GM23338 (cell line): ENCODE measurements around the gene MCU. TPM values are rescaled to one million over a fixed set of nuclear protein-coding genes. Genes with fewer than 3 reads are reported as not detected.
A peak's percentile ranks its signal among the peaks of the same experiment; 100 is the strongest.

Experiments
- ATAC-seq: fragments of 200-7000 bp; cut with Tn5 transposase; 3 replicates; pipeline ENCODE4 v1.9.1; 2020
- DNase-seq: peaks from one replicate; pipeline ENCODE4 v3.0.0-alpha.2; 2015; ENCODE audit warnings: low spot score
- H2AFZ ChIP-seq: fragments of 200-600 bp; sonication (generic); 2 replicates; pipeline ENCODE4 v1.8.0; 2016; ENCODE audit warnings: antibody characterized with exemption, mild to moderate bottlenecking, moderate library complexity
- H3F3A ChIP-seq: fragments of 200-600 bp; sonication (generic); replicated peaks from 2 replicates; pipeline ENCODE4 v1.8.0; 2017; ENCODE audit warnings: antibody characterized with exemption, mixed run types, low read depth
- H3K27ac ChIP-seq: fragments of 200-600 bp; sonication (generic); 2 replicates; pipeline ENCODE4 v1.6.1; 2016; ENCODE audit warnings: low read depth
- H3K27me3 ChIP-seq: fragments of 200-600 bp; sonication (generic); 2 replicates; pipeline ENCODE4 v1.8.0; 2016; ENCODE audit warnings: mild to moderate bottlenecking, mixed run types, moderate library complexity; ENCODE audit not compliant: insufficient read depth
- H3K36me3 ChIP-seq: fragments of 200-600 bp; sonication (generic); 2 replicates; pipeline ENCODE4 v1.8.0; 2016; ENCODE audit warnings: mild to moderate bottlenecking; ENCODE audit not compliant: insufficient read depth
- H3K4me1 ChIP-seq: fragments of 200-600 bp; sonication (generic); 2 replicates; pipeline ENCODE4 v1.8.0; 2016; ENCODE audit warnings: mild to moderate bottlenecking, moderate library complexity; ENCODE audit not compliant: insufficient read depth
- H3K4me2 ChIP-seq: fragments of 200-600 bp; sonication (generic); 2 replicates; pipeline ENCODE4 v1.7.1; 2017; ENCODE audit warnings: mixed run types
- H3K4me3 ChIP-seq: fragments of 200-600 bp; sonication (generic); 2 replicates; pipeline ENCODE4 v1.6.1; 2016; ENCODE audit warnings: mixed run types
- H3K79me2 ChIP-seq: fragments of 200-600 bp; sonication (generic); replicated peaks from 2 replicates; pipeline ENCODE4 v1.8.0; 2017; ENCODE audit warnings: mild to moderate bottlenecking; ENCODE audit not compliant: insufficient read depth
- H3K9me2 ChIP-seq: fragments of 200-600 bp; sonication (generic); 2 replicates; pipeline ENCODE4 v1.8.0; 2017; ENCODE audit not compliant: insufficient read depth
- H4K20me1 ChIP-seq: fragments of 200-600 bp; sonication (generic); replicated peaks from 2 replicates; pipeline ENCODE4 v1.8.0; 2017; ENCODE audit warnings: mild to moderate bottlenecking; ENCODE audit not compliant: insufficient read depth
- H3K27ac Mint-ChIP-seq: 2 replicates; pipeline ENCODE4 v1.8.0; 2020; ENCODE audit warnings: inconsistent platforms, mild to moderate bottlenecking, moderate library complexity, mixed read lengths
- H3K27me3 Mint-ChIP-seq: 3 replicates; pipeline ENCODE4 v1.8.0; 2022; ENCODE audit warnings: low read depth, mild to moderate bottlenecking, moderate library complexity, mixed read lengths, inconsistent platforms; ENCODE audit not compliant: insufficient read depth, poor library complexity
- H3K36me3 Mint-ChIP-seq: 3 replicates; pipeline ENCODE4 v1.8.0; 2021; ENCODE audit warnings: low read depth, mild to moderate bottlenecking, inconsistent platforms, moderate library complexity, mixed read lengths
- H3K4me1 Mint-ChIP-seq: 3 replicates; pipeline ENCODE4 v1.8.0; 2020; ENCODE audit warnings: mild to moderate bottlenecking, inconsistent platforms, mixed read lengths
- H3K4me3 Mint-ChIP-seq: 3 replicates; pipeline ENCODE4 v1.8.0; 2021; ENCODE audit warnings: moderate library complexity, mild to moderate bottlenecking, inconsistent platforms, mixed read lengths
- H3K9me3 Mint-ChIP-seq: 3 replicates; pipeline ENCODE4 v1.8.0; 2020; ENCODE audit warnings: moderate library complexity, mild to moderate bottlenecking, inconsistent platforms, mixed read lengths
- ETS1 ChIP-seq: IDR thresholded peaks from 2 replicates; pipeline ENCODE4 v1.6.1; 2016; ENCODE audit warnings: antibody characterized with exemption
- EZH2phosphoT487 ChIP-seq: fragments of 200-600 bp; sonication (generic); IDR thresholded peaks from one replicate; pipeline ENCODE4 v1.8.1; 2018; ENCODE audit warnings: antibody characterized with exemption; ENCODE audit not compliant: unreplicated experiment
- JUNB ChIP-seq: IDR thresholded peaks from one replicate; pipeline ENCODE4 v1.6.1; 2016; ENCODE audit warnings: antibody characterized with exemption; ENCODE audit not compliant: unreplicated experiment
- NANOG ChIP-seq: IDR thresholded peaks from 2 replicates; pipeline ENCODE4 v1.6.1; 2016; ENCODE audit warnings: antibody characterized with exemption, borderline replicate concordance
- STAT1 ChIP-seq: IDR thresholded peaks from one replicate; pipeline ENCODE4 v1.6.1; 2016; ENCODE audit warnings: antibody characterized with exemption; ENCODE audit not compliant: unreplicated experiment
- ZNF114 ChIP-seq: fragments of 250-450 bp; sonication (Bioruptor Pico); IDR thresholded peaks from 2 replicates; pipeline ENCODE4 v1.5.0; 2020; ENCODE audit warnings: mild to moderate bottlenecking, moderate library complexity
- ZNF462 ChIP-seq: fragments of 250-450 bp; sonication (Bioruptor Pico); IDR thresholded peaks from 2 replicates; pipeline ENCODE4 v1.5.0; 2020; ENCODE audit warnings: mild to moderate bottlenecking, moderate library complexity
- polyA plus RNA-seq: library from polyadenylated mRNA; unstranded; fragments of >200 nt; fragmentation: Nextera tagmentation; extraction: Ambion mirVana; gene quantifications from 2 replicates; pipeline ENCODE4 v1.2.1, GENCODE V29; 2016
- total RNA-seq: library from RNA; depleted of rRNA; stranded (reverse); fragments of >200 nt; shearing (Covaris generic); gene quantifications from 2 replicates; pipeline ENCODE4 v1.2.3, GENCODE V29; 2014
- TF ChIP-seq, protein P1 (sequence below): IDR thresholded peaks from one replicate; pipeline ENCODE4 v1.6.1; 2018; ENCODE audit warnings: antibody characterized with exemption; ENCODE audit not compliant: unreplicated experiment

Gene MCU
- total and polyA plus RNA-seq, 2 experiments from 2014 or later = 41.8 to 68.2 TPM

DNA sequence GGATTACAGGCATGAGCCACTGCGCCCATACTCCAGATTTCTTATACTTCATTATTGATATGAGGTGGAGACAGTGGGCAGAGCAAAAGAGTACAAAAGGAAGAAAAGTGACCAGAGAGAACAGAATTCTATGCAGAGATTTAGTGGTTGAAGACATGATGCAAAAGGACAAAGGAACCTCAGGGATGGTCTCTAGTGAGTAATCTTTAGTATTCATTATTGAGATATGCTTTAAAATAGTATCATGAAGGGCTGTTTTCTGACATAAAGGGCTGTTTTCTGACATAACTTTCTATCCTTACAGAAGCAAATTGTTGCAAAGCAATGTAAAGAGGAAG is 120.4 kb downstream of the MCU start (continued):
- TF ChIP-seq NANOG (no peak), ETS1 (no peak)

- Mint-ChIP-seq H3K9me3 (no peaks in the 10 kb centered on the region), H3K4me3 (no peak overlapping the region), H3K4me1 (peaks cover 13% of the 10 kb centered on the region), H3K27me3 (no peaks in the 10 kb centered on the region), H3K27ac (peak overlapping the region; percentile 47; the same call in 1 of the 2 replicates), H3K36me3 (no peaks in the 10 kb centered on the region)
- Histone ChIP-seq H2AFZ (no peak overlapping the region), H3K79me2 (peaks cover 11% of the 10 kb centered on the region), H3K27ac (no peak overlapping the region), H3K4me3 (no peak overlapping the region), H3F3A (no peaks in the 10 kb centered on the region), H3K4me2 (no peak overlapping the region), H3K9me2 (peaks cover 3% of the 10 kb centered on the region; the same call in 1 of the 2 replicates), H3K27me3 (no peaks in the 10 kb centered on the region), H4K20me1 (no peaks in the 10 kb centered on the region), H3K36me3 (no peaks in the 10 kb centered on the region), H3K4me1 (peaks cover 15% of the 10 kb centered on the region; the same call in 1 of the 2 replicates)
- ATAC-seq (no peak), DNase-seq (no peak)
- TF ChIP-seq, protein P1, sequence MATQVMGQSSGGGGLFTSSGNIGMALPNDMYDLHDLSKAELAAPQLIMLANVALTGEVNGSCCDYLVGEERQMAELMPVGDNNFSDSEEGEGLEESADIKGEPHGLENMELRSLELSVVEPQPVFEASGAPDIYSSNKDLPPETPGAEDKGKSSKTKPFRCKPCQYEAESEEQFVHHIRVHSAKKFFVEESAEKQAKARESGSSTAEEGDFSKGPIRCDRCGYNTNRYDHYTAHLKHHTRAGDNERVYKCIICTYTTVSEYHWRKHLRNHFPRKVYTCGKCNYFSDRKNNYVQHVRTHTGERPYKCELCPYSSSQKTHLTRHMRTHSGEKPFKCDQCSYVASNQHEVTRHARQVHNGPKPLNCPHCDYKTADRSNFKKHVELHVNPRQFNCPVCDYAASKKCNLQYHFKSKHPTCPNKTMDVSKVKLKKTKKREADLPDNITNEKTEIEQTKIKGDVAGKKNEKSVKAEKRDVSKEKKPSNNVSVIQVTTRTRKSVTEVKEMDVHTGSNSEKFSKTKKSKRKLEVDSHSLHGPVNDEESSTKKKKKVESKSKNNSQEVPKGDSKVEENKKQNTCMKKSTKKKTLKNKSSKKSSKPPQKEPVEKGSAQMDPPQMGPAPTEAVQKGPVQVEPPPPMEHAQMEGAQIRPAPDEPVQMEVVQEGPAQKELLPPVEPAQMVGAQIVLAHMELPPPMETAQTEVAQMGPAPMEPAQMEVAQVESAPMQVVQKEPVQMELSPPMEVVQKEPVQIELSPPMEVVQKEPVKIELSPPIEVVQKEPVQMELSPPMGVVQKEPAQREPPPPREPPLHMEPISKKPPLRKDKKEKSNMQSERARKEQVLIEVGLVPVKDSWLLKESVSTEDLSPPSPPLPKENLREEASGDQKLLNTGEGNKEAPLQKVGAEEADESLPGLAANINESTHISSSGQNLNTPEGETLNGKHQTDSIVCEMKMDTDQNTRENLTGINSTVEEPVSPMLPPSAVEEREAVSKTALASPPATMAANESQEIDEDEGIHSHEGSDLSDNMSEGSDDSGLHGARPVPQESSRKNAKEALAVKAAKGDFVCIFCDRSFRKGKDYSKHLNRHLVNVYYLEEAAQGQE = no peak
These were observed 120.9 kb downstream of the MCU start for GRCh38 chr10:72812753-72813430.

GRCh38 chr10:72814099-72814790 is 122.3 kb downstream of the MCU start:
- H3K27me3 Mint-ChIP-seq = no peaks in the 10 kb centered on the region
- ATAC-seq (no peak), DNase-seq (no peak)
- H3K79me2 ChIP-seq = peaks cover 11% of the 10 kb centered on the region
- H3K4me3 ChIP-seq = no peak overlapping the region
- no peaks in the 10 kb centered on the region for H3K9me2 ChIP-seq
- H3K4me3 Mint-ChIP-seq = no peak overlapping the region
- no peak overlapping the region for H3K27ac Mint-ChIP-seq
- no peak overlapping the region for H2AFZ ChIP-seq
- 0 out of 2 replicates have a peak overlapping the region, but pooled peaks have one; percentile 4 for H3K27ac ChIP-seq
- H3K36me3 ChIP-seq = no peaks in the 10 kb centered on the region
- no peaks in the 10 kb centered on the region for H3F3A ChIP-seq
- no peaks in the 10 kb centered on the region for H3K27me3 ChIP-seq
- peaks cover 9% of the 10 kb centered on the region; the same call in 2 of the 3 replicates for H3K4me1 Mint-ChIP-seq
- no peaks in the 10 kb centered on the region for H3K9me3 Mint-ChIP-seq
- H4K20me1 ChIP-seq = no peaks in the 10 kb centered on the region
- 0 out of 2 replicates have a peak, but pooled peaks cover 4% of the 10 kb centered on the region for H3K4me1 ChIP-seq
- H3K36me3 Mint-ChIP-seq = no peaks in the 10 kb centered on the region
- no peak overlapping the region for H3K4me2 ChIP-seq
- TF ChIP-seq JUNB (no peak), EZH2phosphoT487 (no peak), ZNF462 (CRISPR knock-in tag) (no peak), ZNF114 (CRISPR knock-in tag) (no peak), STAT1 (no peak)
